AG04449 (cell line): Measurements from ENCODE around the gene BST1.

Experiments
- CTCF ChIA-PET: fragments of 350-600 bp; formaldehyde crosslinking; extraction: SDS; loops from one replicate; lab custom pipeline; 2021; ENCODE audit warnings: antibody characterized with exemption; lab: Yijun Ruan, JAX
- POLR2A ChIA-PET: fragments of 400-600, 350-600 bp; formaldehyde crosslinking; extraction: SDS; loops from one replicate; lab custom pipeline; 2020; ENCODE audit warnings: antibody characterized with exemption, inconsistent platforms; lab: Yijun Ruan, JAX
- DNase-seq: peaks from one replicate; pipeline ENCODE4 v3.0.0-alpha.2; 2010; ENCODE audit warnings: low read depth, low spot score
- H3K4me3 ChIP-seq: 2 replicates; pipeline ENCODE4 v1.5.1; 2011; ENCODE audit warnings: low read depth, mild to moderate bottlenecking, control low read depth, low read length
- CTCF ChIP-seq: IDR thresholded peaks from one replicate; pipeline ENCODE4 v1.5.1; 2011; ENCODE audit warnings: mild to moderate bottlenecking, moderate library complexity, low read length, control low read depth, inconsistent platforms; ENCODE audit not compliant: insufficient read depth; ENCODE audit errors: missing control alignments

The BST1 gene

GRCh38 chr4:15716115-15716514, 13.2 kb downstream of the BST1 start:
- ChIA-PET POLR2A (interaction anchor here (0.6 to 0.7 kb wide), 2 partner anchors 20 to 33 kb away, joined by 3 to 4 read pairs; no protein-coding TSS in a partner anchor), CTCF (interaction anchor here (0.7 to 1.3 kb wide), 5 partner anchors 13 to 240 kb away, joined by 3 to 4 read pairs (median 3); no protein-coding TSS in a partner anchor)
- no peak overlapping the region for H3K4me3 ChIP-seq
- TF ChIP-seq CTCF, result no peak
- no peak for DNase-seq

GRCh38 chr4:15717086-15717485, 14.2 kb downstream of the BST1 start:
- ChIA-PET CTCF (interaction anchor here (1.3 to 4.3 kb wide), 2 partner anchors 13 to 35 kb away, joined by 4 to 29 read pairs; no protein-coding TSS in a partner anchor), POLR2A (no interaction called here)
- H3K4me3 ChIP-seq, result no peak overlapping the region
- DNase-seq, result no peak
- no peak for TF ChIP-seq CTCF

- no peak for TF ChIP-seq CTCF
- DNase-seq, result no peak
- no peak overlapping the region for H3K4me3 ChIP-seq
- CTCF ChIA-PET, result interaction anchor here (4.3 kb wide), 1 partner anchor 12 kb away, joined by 29 read pairs; no protein-coding TSS in a partner anchor
- POLR2A ChIA-PET, result no interaction called here
These were observed 15.0 kb downstream of the BST1 start for GRCh38 chr4:15717657-15718416.

GRCh38 chr4:15718465-15718864, 15.6 kb downstream of the BST1 start:
- DNase-seq, result no peak
- H3K4me3 ChIP-seq, result no peak overlapping the region
- POLR2A ChIA-PET, result no interaction called here
- TF ChIP-seq CTCF, result no peak
- CTCF ChIA-PET, result interaction anchor here (4.3 kb wide), 1 partner anchor 11 kb away, joined by 29 read pairs; no protein-coding TSS in a partner anchor

- DNase-seq, result no peak
- TF ChIP-seq CTCF, result no peak
- ChIA-PET CTCF (interaction anchor here (4.3 kb wide), 1 partner anchor 11 kb away, joined by 29 read pairs; no protein-coding TSS in a partner anchor), POLR2A (no interaction called here)
- no peak overlapping the region for H3K4me3 ChIP-seq
These were observed 16.1 kb downstream of the BST1 start for GRCh38 chr4:15718959-15719358.

GRCh38 chr4:15719506-15719905, 16.6 kb downstream of the BST1 start:
- no peak for TF ChIP-seq CTCF
- no peak for DNase-seq
- ChIA-PET CTCF (interaction anchor here (1.9 to 4.3 kb wide), 2 partner anchors 10 to 237 kb away, joined by 6 to 29 read pairs; no protein-coding TSS in a partner anchor), POLR2A (no interaction called here)
- H3K4me3 ChIP-seq, result no peak overlapping the region
